Lung (tissue), 12 donors: ENCODE data around the gene SPEF2. TPM values are rescaled to one million over a fixed set of nuclear protein-coding genes. Genes with fewer than 3 reads are reported as not detected.

Source experiments
- ATAC-seq: fragments of 200-7000 bp; cut with Tn5 transposase; one replicate; pipeline ENCODE4 v1.9.1; 2020; ENCODE audit warnings: moderate number of reproducible peaks; ENCODE audit not compliant: insufficient read depth, low FRiP score
- DNase-seq, 3 donors: peaks; one replicate each; pipeline ENCODE4 v3.0.0-alpha.2; 2013 to 2017
- H3K27ac ChIP-seq, 2 donors: one replicate each; pipeline ENCODE4 v1.5.1; 2013; ENCODE audit warnings: mild to moderate bottlenecking in 2 of 2, moderate library complexity in 2 of 2, control low read depth in 1 of 2, inconsistent platforms in 1 of 2, low read depth in 1 of 2, low read length in 1 of 2
- H3K27me3 ChIP-seq, 3 donors: one replicate each; pipeline ENCODE4 v1.5.1; 2013; ENCODE audit warnings: low read length in 2 of 3; ENCODE audit not compliant: control insufficient read depth in 3 of 3, insufficient read depth in 3 of 3
- H3K36me3 ChIP-seq, 4 donors: one replicate each; pipeline ENCODE4 v1.5.1; 2013; ENCODE audit warnings: low read length in 4 of 4, mild to moderate bottlenecking in 1 of 4, moderate library complexity in 1 of 4; ENCODE audit not compliant: control insufficient read depth in 4 of 4, insufficient read depth in 4 of 4
- H3K4me1 ChIP-seq, 5 donors: one replicate each; pipeline ENCODE4 v1.5.1; 2013; ENCODE audit warnings: low read length in 5 of 5, mild to moderate bottlenecking in 2 of 5, moderate library complexity in 1 of 5; ENCODE audit not compliant: control insufficient read depth in 5 of 5, insufficient read depth in 5 of 5
- H3K4me3 ChIP-seq: one replicate; pipeline ENCODE4 v1.5.1; 2013; ENCODE audit warnings: mild to moderate bottlenecking, control low read depth, moderate library complexity
- H3K9ac ChIP-seq, 2 donors: one replicate each; pipeline ENCODE4 v1.5.1; 2013; ENCODE audit warnings: low read length in 2 of 2, control low read depth in 1 of 2; ENCODE audit not compliant: insufficient read depth in 1 of 2
- H3K9me3 ChIP-seq, 4 donors: one replicate each; pipeline ENCODE4 v1.5.1; 2013; ENCODE audit warnings: low read length in 3 of 4, mild to moderate bottlenecking in 1 of 4, moderate library complexity in 1 of 4; ENCODE audit not compliant: control insufficient read depth in 4 of 4, insufficient read depth in 3 of 4
- CTCF ChIP-seq: IDR thresholded peaks from 2 replicates; pipeline ENCODE4 v1.5.1; 2012; ENCODE audit warnings: mild to moderate bottlenecking; ENCODE audit errors: control extremely low read depth, extremely low read depth
- WGBS, 2 donors: extraction: QIAGEN DNeasy Blood & Tissue Kit; methylation state at CpG; one replicate each; pipeline ENCODE4 v1.1.7; 2013; 5-methylcytosine and 5-hydroxymethylcytosine counted together
- polyA plus RNA-seq, 2 donors: library from polyadenylated mRNA; stranded (reverse); fragments of 200-250 nt; gene quantifications; one replicate each; pipeline ENCODE4 v1.2.1, GENCODE V29; 2013
- total RNA-seq, 2 donors: library from RNA; depleted of rRNA in 1 of 2; stranded (reverse); fragments of >200 nt in 1 of 2; gene quantifications; one replicate each; pipeline ENCODE4 v1.2.1, GENCODE V29; 2014 to 2021
- donor health status: control.
- donor health status: control.
- donor health status: Bipolar disorder and iron deficiency.
- donor health status: healthy.
- donor health status: DM: yes; HTN: yes; CAD: no.

SPEF2 gene
- total and polyA plus RNA-seq, 4 donors, result 2.7 to 73.9 (median 11.3) TPM

GRCh38 chr5:35819668-35820067, 202.0 kb downstream of the SPEF2 start:
- WGBS, 2 donors, result 82 to 86% methylated on average over 1 of the region's 1 CpG

GRCh38 chr5:35820735-35821134, 203.1 kb downstream of the SPEF2 start:
- no peak overlapping the region for H3K4me3 ChIP-seq
- no peak for DNase-seq
- H3K36me3 ChIP-seq, result no peaks in the 10 kb centered on the region
- peaks cover 0 to 2% (median 0%) of the 10 kb centered on the region in 3 donors for H3K27me3 ChIP-seq
- no peak for TF ChIP-seq CTCF
- H3K9me3 ChIP-seq, result peaks cover 0 to 1% (median 0%) of the 10 kb centered on the region in 4 donors
- H3K27ac ChIP-seq, result no peak overlapping the region
- H3K4me1 ChIP-seq, result no peaks in the 10 kb centered on the region
- no peak overlapping the region for H3K9ac ChIP-seq
- WGBS, 2 donors, result 36 to 63% methylated on average over 4 of the region's 4 CpGs
- ATAC-seq, result no peak

More at GRCh38 chr5:35819668-35820067, 202.0 kb downstream of the SPEF2 start:
- Histone ChIP-seq H3K4me1 (no peaks in the 10 kb centered on the region), H3K9me3 (peaks cover 0 to 5% (median 0%) of the 10 kb centered on the region in 4 donors), H3K27ac (no peak overlapping the region), H3K9ac (no peak overlapping the region), H3K36me3 (no peaks in the 10 kb centered on the region), H3K4me3 (no peak overlapping the region), H3K27me3 (peaks cover 0 to 2% (median 0%) of the 10 kb centered on the region in 3 donors)
- no peak for ATAC-seq
- TF ChIP-seq CTCF, result no peak
- no peak for DNase-seq

- Histone ChIP-seq H3K27ac (no peak overlapping the region), H3K4me3 (no peak overlapping the region), H3K9me3 (no peaks in the 10 kb centered on the region), H3K36me3 (no peaks in the 10 kb centered on the region), H3K9ac (no peak overlapping the region), H3K27me3 (peaks cover 0 to 2% (median 0%) of the 10 kb centered on the region in 3 donors), H3K4me1 (no peaks in the 10 kb centered on the region)
- DNase-seq, result no peak
- ATAC-seq, result no peak
- no peak for TF ChIP-seq CTCF
- 86 to 88% methylated on average over 2 of the region's 2 CpGs for WGBS, 2 donors
These were observed 203.8 kb downstream of the SPEF2 start for GRCh38 chr5:35821513-35821912.

GRCh38 chr5:35822511-35822910, 204.8 kb downstream of the SPEF2 start:
- no peak for TF ChIP-seq CTCF
- no peak for ATAC-seq

More at GRCh38 chr5:35822511-35822910, 204.8 kb downstream of the SPEF2 start:
- no peaks in the 10 kb centered on the region for H3K27me3 ChIP-seq
- H3K9ac ChIP-seq, result no peak overlapping the region
- no peaks in the 10 kb centered on the region for H3K4me1 ChIP-seq
- no peak for DNase-seq
- H3K9me3 ChIP-seq, result no peaks in the 10 kb centered on the region
- H3K4me3 ChIP-seq, result no peak overlapping the region
- 89 to 92% methylated on average over 8 of the region's 8 CpGs for WGBS, 2 donors
- no peak overlapping the region for H3K27ac ChIP-seq
- no peaks in the 10 kb centered on the region for H3K36me3 ChIP-seq
